HL-60 (cell line): ENCODE results near the gene MRPL1.

Experiments used
- DNase-seq, 2 experiments: peaks; one replicate each; pipeline ENCODE4 v3.0.0-alpha.2; 2010 to 2020; ENCODE audit warnings: low read depth in 1 of 2, low spot score in 1 of 2
- H3K27ac ChIP-seq: fragments of 250-450 bp; sonication (Bioruptor Pico); replicated peaks from 2 replicates; pipeline ENCODE4 v1.5.1; 2020; ENCODE audit warnings: mild to moderate bottlenecking, moderate library complexity
- H3K27me3 ChIP-seq: fragments of 250-450 bp; sonication (Bioruptor Pico); 2 replicates; pipeline ENCODE4 v1.5.1; 2021; ENCODE audit warnings: mild to moderate bottlenecking, moderate library complexity; ENCODE audit not compliant: insufficient read depth, poor library complexity, severe bottlenecking
- H3K4me3 ChIP-seq: replicated peaks from 2 replicates; pipeline ENCODE4 v1.5.1; 2011; ENCODE audit warnings: mild to moderate bottlenecking, control low read depth, low read length; ENCODE audit not compliant: insufficient read depth
- CTCF ChIP-seq: IDR thresholded peaks from one replicate; pipeline ENCODE4 v1.5.1; 2011; ENCODE audit warnings: low read length, control low read depth, inconsistent platforms; ENCODE audit not compliant: insufficient read depth
- GABPA ChIP-seq: IDR thresholded peaks from 2 replicates; pipeline ENCODE4 v1.6.1; 2012; ENCODE audit warnings: low read depth
- POLR2AphosphoS5 ChIP-seq: IDR thresholded peaks from 2 replicates; pipeline ENCODE4 v1.6.1; 2012; ENCODE audit warnings: low read depth
- REST ChIP-seq: IDR thresholded peaks from 2 replicates; pipeline ENCODE4 v1.6.1; 2012; ENCODE audit warnings: low read depth; ENCODE audit not compliant: insufficient replicate concordance
- SPI1 ChIP-seq: IDR thresholded peaks from 2 replicates; pipeline ENCODE4 v1.6.1; 2012; ENCODE audit warnings: low read depth, mild to moderate bottlenecking, borderline replicate concordance

MRPL1 gene

GRCh38 chr4:77845929-77846328 lies 16.7 kb upstream of the MRPL1 start:
- no peak overlapping the region for H3K4me3 ChIP-seq
- H3K27ac ChIP-seq: no peak overlapping the region
- DNase-seq: no peak
- TF ChIP-seq GABPA: no peak
- TF ChIP-seq SPI1: no peak
- no peak for TF ChIP-seq CTCF
- no peak for TF ChIP-seq POLR2AphosphoS5
- no peak for TF ChIP-seq REST
- no peaks in the 10 kb centered on the region for H3K27me3 ChIP-seq

GRCh38 chr4:77848508-77848907 lies 14.1 kb upstream of the MRPL1 start:
- no peak for TF ChIP-seq REST
- no peak for TF ChIP-seq CTCF
- no peak for TF ChIP-seq GABPA
- TF ChIP-seq POLR2AphosphoS5: no peak
- TF ChIP-seq SPI1: no peak

DNA sequence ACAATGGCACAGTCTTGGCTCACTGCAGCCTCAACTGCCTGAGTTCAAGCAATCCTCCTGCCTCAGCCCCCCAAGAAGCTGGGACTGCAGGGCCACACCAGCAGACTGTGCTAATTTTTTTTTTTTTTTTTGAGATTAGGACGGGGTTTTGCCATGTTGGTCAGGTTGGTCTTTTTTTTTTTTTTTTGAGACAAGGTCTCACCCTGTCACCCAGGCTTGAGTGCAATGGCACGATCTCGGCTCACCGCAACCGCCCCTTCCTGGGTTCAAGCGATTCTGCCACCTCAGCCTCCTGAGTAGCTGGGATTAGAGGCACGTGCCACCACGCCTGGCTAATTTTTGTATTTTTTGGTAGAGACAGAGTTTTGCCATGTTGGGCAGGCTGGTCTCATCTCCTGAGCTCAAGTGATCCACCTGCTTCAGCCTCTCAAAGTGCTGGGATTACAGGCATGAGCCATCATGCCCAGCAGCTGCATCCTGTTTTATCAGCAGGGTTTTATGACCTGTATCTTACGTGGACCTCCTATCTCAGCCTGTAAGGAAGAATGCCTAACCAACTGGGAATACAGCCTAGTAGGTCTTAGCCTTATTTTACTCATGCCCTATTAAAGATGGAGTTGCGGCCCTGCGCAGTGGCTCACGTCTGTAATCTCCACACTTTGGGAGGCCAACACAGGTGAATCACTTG lies 13.2 kb upstream of the MRPL1 start:
- TF ChIP-seq GABPA: no peak
- no peak for TF ChIP-seq POLR2AphosphoS5
- TF ChIP-seq CTCF: no peak
- TF ChIP-seq SPI1: no peak
- TF ChIP-seq REST: no peak
- DNase-seq: no peak
- H3K4me3 ChIP-seq: no peak overlapping the region
- no peaks in the 10 kb centered on the region for H3K27me3 ChIP-seq
- H3K27ac ChIP-seq: no peak overlapping the region

More at GRCh38 chr4:77848508-77848907, 14.1 kb upstream of the MRPL1 start:
- DNase-seq: no peak
- H3K27me3 ChIP-seq: no peaks in the 10 kb centered on the region
- no peak overlapping the region for H3K4me3 ChIP-seq
- no peak overlapping the region for H3K27ac ChIP-seq
